Measurements from ENCODE around the gene ANKRD10. TPM values are rescaled to one million over a fixed set of nuclear protein-coding genes. Genes with fewer than 3 reads are reported as not detected.
A peak's percentile ranks its signal among the peaks of the same experiment; 100 is the strongest.

Gene ANKRD10
- total RNA-seq, 1 experiment from 2014 or later, result 132 TPM

GRCh38 chr13:110869805-110870706, 44.8 kb downstream of the ANKRD10 start:
- H3K4me3 Mint-ChIP-seq (ENCODE audit: unreplicated experiment), result peak overlapping the region; percentile 45
- no peaks in the 10 kb centered on the region for H3K36me3 ChIP-seq (ENCODE audit: control insufficient read depth, insufficient read depth, low read length)
- ChIA-PET POLR2A (interaction anchor here (0.6 kb wide), 1 partner anchor 157 kb away, joined by 3 read pairs; no protein-coding TSS in a partner anchor), CTCF (no interaction called here)
- peak; percentile 72 to 87 for DNase-seq
- H3K27me3 ChIP-seq (replicated peaks; ENCODE audit: control insufficient read depth, insufficient read depth, low read length), result no peaks in the 10 kb centered on the region
- H3K4me1 ChIP-seq, result peaks cover 20% of the 10 kb centered on the region; the same call in 1 of the 2 replicates
- H3K27me3 Mint-ChIP-seq (ENCODE audit: insufficient read depth, unreplicated experiment), result peaks cover 6% of the 10 kb centered on the region
- H3K27ac Mint-ChIP-seq (ENCODE audit: unreplicated experiment), result peak overlapping the region; percentile 37
- peaks cover 4% of the 10 kb centered on the region for H3K4me1 Mint-ChIP-seq (ENCODE audit: low read depth, unreplicated experiment)
- TSS peak; percentile 55 for BruUV-seq (replicated peaks)
- no peaks in the 10 kb centered on the region for H3K9me3 Mint-ChIP-seq (ENCODE audit: unreplicated experiment)
- H3K36me3 Mint-ChIP-seq (ENCODE audit: insufficient read depth, unreplicated experiment), result peaks cover 5% of the 10 kb centered on the region
- H3K4me3 ChIP-seq (ENCODE audit: low read depth, low read length), result no peak overlapping the region; the same call in 1 of the 2 replicates
- no peaks in the 10 kb centered on the region for H3K9me3 ChIP-seq
- TF ChIP-seq CTCF (IDR thresholded peaks at IDR 0.05; ENCODE audit: insufficient read depth in 1 of 2, low read depth in 1 of 2, low read length in 1 of 2, severe bottlenecking in 1 of 2, unreplicated experiment in 1 of 2), result no peak
- intact Hi-C loops (cut with micrococcal nuclease; ENCODE audit: unreplicated experiment), result no loop called here

DNA sequence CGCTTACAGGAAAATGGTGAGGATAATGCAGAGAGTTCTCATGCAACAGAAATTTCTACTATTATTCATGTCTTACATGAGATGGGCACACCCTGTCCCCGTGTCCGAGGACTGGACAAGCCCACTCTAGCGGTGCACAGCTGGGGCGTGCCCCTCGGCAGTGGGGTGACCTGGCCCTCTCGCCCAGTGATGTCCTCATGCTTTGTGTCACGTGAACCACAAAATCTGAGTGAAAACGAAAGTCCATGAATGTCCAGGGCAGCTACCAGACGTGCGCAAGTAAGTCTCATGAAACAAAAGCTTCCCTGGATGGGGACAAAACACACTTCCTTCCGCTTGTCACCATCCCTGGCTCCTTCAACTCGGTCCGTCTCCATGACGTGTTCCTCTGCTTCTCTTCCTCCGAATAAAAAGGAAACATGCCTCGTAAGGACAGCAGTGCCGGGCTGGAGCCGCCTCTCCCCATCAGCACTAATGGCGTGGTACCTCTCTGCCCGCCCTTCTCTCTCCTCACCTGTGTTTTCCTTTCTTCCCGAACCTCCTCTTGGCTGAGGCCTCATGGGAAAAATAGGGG, 45.6 kb downstream of the ANKRD10 start:
- no peak for DNase-seq
- CTCF ChIA-PET, result no interaction called here
- Mint-ChIP-seq H3K36me3 (ENCODE audit: insufficient read depth, unreplicated experiment) (no peaks in the 10 kb centered on the region), H3K27me3 (ENCODE audit: insufficient read depth, unreplicated experiment) (peaks cover 6% of the 10 kb centered on the region), H3K27ac (ENCODE audit: unreplicated experiment) (peak overlapping the region; percentile 37), H3K4me1 (ENCODE audit: low read depth, unreplicated experiment) (no peaks in the 10 kb centered on the region), H3K9me3 (ENCODE audit: unreplicated experiment) (no peaks in the 10 kb centered on the region), H3K4me3 (ENCODE audit: unreplicated experiment) (no peak overlapping the region)
- Histone ChIP-seq H3K27me3 (replicated peaks; ENCODE audit: control insufficient read depth, insufficient read depth, low read length) (no peaks in the 10 kb centered on the region), H3K36me3 (ENCODE audit: control insufficient read depth, insufficient read depth, low read length) (no peaks in the 10 kb centered on the region), H3K4me3 (ENCODE audit: low read depth, low read length) (no peak overlapping the region), H3K9me3 (no peaks in the 10 kb centered on the region), H3K4me1 (0 out of 2 replicates have a peak, but pooled peaks cover 17% of the 10 kb centered on the region)
- TF ChIP-seq CTCF (IDR thresholded peaks at IDR 0.05; ENCODE audit: insufficient read depth in 1 of 2, low read depth in 1 of 2, low read length in 1 of 2, severe bottlenecking in 1 of 2, unreplicated experiment in 1 of 2), result no peak
- POLR2A ChIA-PET, result no interaction called here
- intact Hi-C loops (cut with micrococcal nuclease; ENCODE audit: unreplicated experiment), result no loop called here
- BruUV-seq (replicated peaks), result no TSS peak

- no peaks in the 10 kb centered on the region for H3K4me1 Mint-ChIP-seq (ENCODE audit: low read depth, unreplicated experiment)
- H3K9me3 Mint-ChIP-seq (ENCODE audit: unreplicated experiment), result no peaks in the 10 kb centered on the region
- no peak overlapping the region for H3K4me3 Mint-ChIP-seq (ENCODE audit: unreplicated experiment)
- no peak overlapping the region for H3K4me3 ChIP-seq (ENCODE audit: low read depth, low read length)
- no peak overlapping the region for H3K27ac Mint-ChIP-seq (ENCODE audit: unreplicated experiment)
- intact Hi-C loops (cut with micrococcal nuclease; ENCODE audit: unreplicated experiment), result no loop called here
- no peaks in the 10 kb centered on the region for H3K9me3 ChIP-seq
- peaks cover 6% of the 10 kb centered on the region for H3K27me3 Mint-ChIP-seq (ENCODE audit: insufficient read depth, unreplicated experiment)
- TF ChIP-seq CTCF (IDR thresholded peaks at IDR 0.05; ENCODE audit: insufficient read depth in 1 of 2, low read depth in 1 of 2, low read length in 1 of 2, severe bottlenecking in 1 of 2, unreplicated experiment in 1 of 2), result no peak
- 0 out of 2 replicates have a peak, but pooled peaks cover 17% of the 10 kb centered on the region for H3K4me1 ChIP-seq
- no TSS peak for BruUV-seq (replicated peaks)
- DNase-seq, result no peak
- no peaks in the 10 kb centered on the region for H3K36me3 Mint-ChIP-seq (ENCODE audit: insufficient read depth, unreplicated experiment)
- CTCF ChIA-PET, result no interaction called here
- H3K27me3 ChIP-seq (replicated peaks; ENCODE audit: control insufficient read depth, insufficient read depth, low read length), result no peaks in the 10 kb centered on the region
- POLR2A ChIA-PET, result no interaction called here
- no peaks in the 10 kb centered on the region for H3K36me3 ChIP-seq (ENCODE audit: control insufficient read depth, insufficient read depth, low read length)
Measured at GRCh38 chr13:110868720-110869119, 46.1 kb downstream of the ANKRD10 start.
